Activated CD4-positive, alpha-beta memory T cell treated with anti-CD3 and anti-CD28 coated beads for 36 hours (primary cell): Measurements from ENCODE around the gene GDAP1L1. TPM values are rescaled to one million over a fixed set of nuclear protein-coding genes. Genes with fewer than 3 reads are reported as not detected.
"Not testable (repeated sequence)": the region's sequence is repeated elsewhere in the genome, so short reads cannot be mapped to it uniquely, and the experiment has no call there.

Source experiments
- CTCF ChIA-PET: fragments of 350-600 bp; sonication (Branson Sonifier 250); formaldehyde crosslinking; loops from one replicate; lab custom pipeline; 2021; ENCODE audit warnings: antibody characterized with exemption, inconsistent platforms; lab: Charles Lee
- POLR2A ChIA-PET: fragments of 350-600 bp; sonication (Branson Sonifier 250); formaldehyde crosslinking; loops from one replicate; lab custom pipeline; 2021; ENCODE audit warnings: antibody characterized with exemption; lab: Charles Lee
- DNase-seq: peaks from one replicate; pipeline ENCODE4 v3.0.0-alpha.2; 2020
- H3K27ac Mint-ChIP-seq: one replicate; pipeline ENCODE4 v1.8.0; 2021; ENCODE audit warnings: mixed read lengths
- H3K27me3 Mint-ChIP-seq: one replicate; pipeline ENCODE4 v1.8.0; 2021; ENCODE audit warnings: mixed read lengths
- H3K36me3 Mint-ChIP-seq: one replicate; pipeline ENCODE4 v1.8.0; 2021; ENCODE audit warnings: mixed read lengths
- H3K4me1 Mint-ChIP-seq: one replicate; pipeline ENCODE4 v1.8.0; 2021; ENCODE audit warnings: low read depth, mixed read lengths
- H3K4me3 Mint-ChIP-seq: one replicate; pipeline ENCODE4 v1.8.0; 2021; ENCODE audit warnings: mild to moderate bottlenecking, mixed read lengths
- H3K9me3 Mint-ChIP-seq: one replicate; pipeline ENCODE4 v1.8.0; 2021; ENCODE audit warnings: mixed read lengths
- intact Hi-C: fragments of 100-400 bp; cut with micrococcal nuclease; formaldehyde crosslinking; loops from one replicate; pipeline ENCODE4 v1.15.1; 2023
- total RNA-seq, 2 experiments: library from RNA; stranded (reverse); gene quantifications; one replicate each; pipeline ENCODE4 v1.2.3, GENCODE V29; 2021

Gene GDAP1L1
- total RNA-seq, 2 experiments from 2014 or later: not detected

DNA sequence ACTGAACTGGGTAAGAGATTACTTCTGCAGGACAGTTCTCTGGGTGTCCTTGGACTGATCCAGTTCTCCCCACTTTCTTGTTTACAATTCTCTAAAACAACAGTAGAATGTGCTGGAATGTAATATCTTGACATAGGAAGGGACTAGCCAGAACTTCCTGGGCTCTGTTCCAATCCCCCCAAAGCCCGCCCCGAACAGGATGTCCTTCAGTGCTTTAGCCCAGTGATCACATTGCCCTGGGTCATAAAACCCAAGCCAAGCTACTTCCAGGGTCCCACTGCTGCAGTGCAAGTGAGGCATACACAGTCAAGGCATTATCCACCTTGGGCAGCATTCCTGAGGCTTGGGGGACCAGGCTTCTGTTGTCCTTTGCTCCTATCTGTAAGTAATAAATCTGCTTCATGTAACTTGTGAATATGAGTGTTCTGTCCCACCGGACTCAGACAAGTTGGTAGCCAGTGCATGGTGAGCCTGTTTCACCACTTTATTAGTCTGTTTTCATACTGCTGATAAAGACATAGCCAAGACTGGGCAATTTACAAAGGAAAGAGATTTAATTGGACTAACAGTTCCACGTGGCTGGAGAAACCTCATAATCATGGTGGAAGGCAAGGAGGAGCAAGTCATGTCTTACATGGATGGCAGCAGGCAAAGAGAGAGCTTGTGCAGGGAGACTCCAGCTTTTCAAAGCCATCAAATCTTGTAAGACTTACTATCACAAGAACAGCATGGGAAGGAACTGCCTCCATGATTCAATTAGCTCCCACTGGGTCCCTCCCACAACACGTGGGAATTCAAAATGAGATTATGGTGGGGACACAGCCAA, 40.4 kb downstream of the GDAP1L1 start:
- Mint-ChIP-seq H3K36me3 (peaks cover 2% of the 10 kb centered on the region), H3K9me3 (no peaks in the 10 kb centered on the region), H3K27me3 (no peaks in the 10 kb centered on the region), H3K4me3 (no peak overlapping the region), H3K27ac (no peak overlapping the region), H3K4me1 (no peaks in the 10 kb centered on the region)
- ChIA-PET CTCF (interaction anchor here (1.1 to 1.4 kb wide), 2 partner anchors 69 to 72 kb away, joined by 3 to 6 read pairs; no protein-coding TSS in a partner anchor), POLR2A (no interaction called here)
- DNase-seq: no peak
- intact Hi-C loops: no loop called here

- no peak overlapping the region for H3K4me3 Mint-ChIP-seq
- H3K27ac Mint-ChIP-seq: no peak overlapping the region
- no peaks in the 10 kb centered on the region for H3K9me3 Mint-ChIP-seq
- no peaks in the 10 kb centered on the region for H3K27me3 Mint-ChIP-seq
- ChIA-PET POLR2A (no interaction called here), CTCF (no interaction called here)
- peaks cover 2% of the 10 kb centered on the region for H3K36me3 Mint-ChIP-seq
- no peaks in the 10 kb centered on the region for H3K4me1 Mint-ChIP-seq
- DNase-seq: no peak
- intact Hi-C loops: no loop called here
Observed at GRCh38 chr20:44288252-44288651, 41.1 kb downstream of the GDAP1L1 start.

- intact Hi-C loops: no loop called here
- no peaks in the 10 kb centered on the region for H3K4me1 Mint-ChIP-seq
- H3K27ac Mint-ChIP-seq: no peak overlapping the region
- H3K36me3 Mint-ChIP-seq: peaks cover 2% of the 10 kb centered on the region
- no peak for DNase-seq
- no peaks in the 10 kb centered on the region for H3K27me3 Mint-ChIP-seq
- POLR2A ChIA-PET: no interaction called here
- no peak overlapping the region for H3K4me3 Mint-ChIP-seq
- CTCF ChIA-PET: no interaction called here
- no peaks in the 10 kb centered on the region for H3K9me3 Mint-ChIP-seq
Observed at GRCh38 chr20:44291754-44292153, 44.6 kb downstream of the GDAP1L1 start.

GRCh38 chr20:44296011-44296410, 48.9 kb downstream of the GDAP1L1 start:
- H3K4me1 Mint-ChIP-seq: peaks cover 3% of the 10 kb centered on the region
- H3K27ac Mint-ChIP-seq: no peak overlapping the region
- CTCF ChIA-PET: interaction anchor here (1.4 kb wide), 1 partner anchor 79 kb away, joined by 3 read pairs; no protein-coding TSS in a partner anchor
- H3K27me3 Mint-ChIP-seq: no peaks in the 10 kb centered on the region
- H3K9me3 Mint-ChIP-seq: no peaks in the 10 kb centered on the region
- POLR2A ChIA-PET: interaction anchor here (1.0 kb wide), 1 partner anchor 15 kb away, joined by 3 read pairs; the partner anchor contains the start of gene FITM2
- no peak overlapping the region for H3K4me3 Mint-ChIP-seq
- H3K36me3 Mint-ChIP-seq: no peaks in the 10 kb centered on the region
- intact Hi-C loops: no loop called here
- no peak for DNase-seq

DNA sequence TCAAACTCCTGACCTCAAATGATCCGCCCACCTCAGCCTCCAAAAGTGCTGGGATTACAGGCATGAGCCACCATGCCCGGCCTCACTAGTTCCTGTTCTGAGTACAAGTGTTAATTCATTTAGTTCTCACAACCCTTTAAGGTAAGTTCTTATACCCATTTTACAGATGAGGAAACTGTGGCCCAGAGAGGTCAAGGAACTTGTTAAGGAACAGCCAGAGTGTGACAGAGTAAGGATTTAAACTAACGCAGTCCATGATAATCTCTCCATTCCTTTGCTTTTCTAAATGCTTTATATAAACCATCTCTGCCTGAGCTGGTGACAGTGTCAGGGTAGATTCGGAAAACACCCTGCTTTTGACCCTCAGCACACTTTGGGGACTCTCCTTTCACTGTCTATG, 50.6 kb downstream of the GDAP1L1 start:
- Mint-ChIP-seq H3K9me3 (no peaks in the 10 kb centered on the region), H3K27ac (no peak overlapping the region), H3K36me3 (no peaks in the 10 kb centered on the region), H3K4me3 (no peak overlapping the region), H3K4me1 (peaks cover 3% of the 10 kb centered on the region), H3K27me3 (no peaks in the 10 kb centered on the region)
- no peak for DNase-seq
- ChIA-PET CTCF (interaction anchor here (1.3 kb wide), 1 partner anchor 13 kb away, joined by 4 read pairs; the partner anchor contains the start of gene FITM2), POLR2A (no interaction called here)
- intact Hi-C loops: no loop called here

- H3K27ac Mint-ChIP-seq, intact Hi-C loops, POLR2A ChIA-PET, H3K4me3 Mint-ChIP-seq, H3K4me1 Mint-ChIP-seq, H3K27me3 Mint-ChIP-seq, H3K36me3 Mint-ChIP-seq, DNase-seq, H3K9me3 Mint-ChIP-seq: not testable (repeated sequence)
- CTCF ChIA-PET: interaction anchor here (2.1 to 2.2 kb wide), 2 partner anchors 12 to 81 kb away, joined by 9 to 13 read pairs; partner anchors contain the start of gene FITM2
Observed at GRCh38 chr20:44299011-44299535, 52.0 kb downstream of the GDAP1L1 start.

- H3K4me1 Mint-ChIP-seq: peaks cover 3% of the 10 kb centered on the region
- no peaks in the 10 kb centered on the region for H3K27me3 Mint-ChIP-seq
- intact Hi-C loops: no loop called here
- H3K9me3 Mint-ChIP-seq: no peaks in the 10 kb centered on the region
- CTCF ChIA-PET: interaction anchor here (2.1 to 2.2 kb wide), 2 partner anchors 10 to 84 kb away, joined by 9 to 13 read pairs; partner anchors contain the start of gene FITM2
- H3K36me3 Mint-ChIP-seq: peaks cover 1% of the 10 kb centered on the region
- POLR2A ChIA-PET: no interaction called here
- no peak overlapping the region for H3K27ac Mint-ChIP-seq
- H3K4me3 Mint-ChIP-seq: no peak overlapping the region
- no peak for DNase-seq
Observed at GRCh38 chr20:44301285-44301684, 54.2 kb downstream of the GDAP1L1 start.

DNA sequence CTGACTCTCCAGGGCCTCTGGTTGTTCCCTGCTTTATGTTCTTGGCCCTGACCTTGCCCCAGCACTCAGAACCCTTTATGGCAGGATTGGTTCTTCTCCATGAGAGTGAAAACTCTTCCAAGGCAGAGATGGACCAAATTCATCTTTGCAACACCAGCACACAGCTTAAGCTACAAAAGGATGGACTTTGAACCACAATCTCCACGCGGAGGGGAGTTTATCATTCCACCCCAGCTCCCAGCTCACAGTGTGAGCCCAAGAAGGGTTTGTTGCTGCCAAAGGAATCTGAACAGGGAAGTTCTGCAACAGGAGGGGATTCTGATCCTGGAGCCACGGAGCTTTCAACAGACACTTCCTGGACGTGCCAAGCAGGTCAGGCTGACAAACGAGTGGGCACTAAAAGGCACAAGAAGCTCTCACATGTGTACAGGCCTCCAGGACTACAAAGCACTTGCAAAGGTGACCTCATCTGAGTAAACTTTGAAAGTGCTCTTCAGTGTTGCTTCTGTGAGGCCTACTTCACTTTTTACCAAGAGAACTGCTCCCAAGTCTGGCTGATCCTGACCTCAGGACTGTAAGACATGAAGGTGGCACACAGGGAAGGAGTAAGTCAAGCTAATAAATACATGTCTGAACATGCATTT, 55.0 kb downstream of the GDAP1L1 start:
- POLR2A ChIA-PET: no interaction called here
- H3K27me3 Mint-ChIP-seq: no peaks in the 10 kb centered on the region

DNA sequence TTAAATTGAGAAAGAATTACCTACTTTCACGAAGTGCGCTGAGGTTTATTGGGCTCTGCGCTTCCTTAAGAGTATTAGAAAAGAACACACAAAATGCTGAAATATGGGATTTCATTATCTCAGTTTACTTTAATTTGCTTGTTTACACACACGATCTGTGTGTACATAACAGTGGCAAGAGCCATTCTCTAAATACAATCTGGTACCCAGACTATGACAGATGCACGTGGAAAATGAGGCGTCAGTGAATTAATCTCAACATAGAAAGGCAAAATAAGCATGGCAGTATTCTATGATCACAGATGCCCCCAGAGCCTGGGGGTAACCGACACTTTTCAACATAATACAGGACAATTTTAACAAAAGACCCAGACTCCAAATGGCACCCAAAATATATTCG, 55.6 kb downstream of the GDAP1L1 start:
- intact Hi-C loops: no loop called here
- POLR2A ChIA-PET: no interaction called here
- Mint-ChIP-seq H3K4me1 (peaks cover 3% of the 10 kb centered on the region), H3K27ac (no peak overlapping the region), H3K36me3 (peaks cover 1% of the 10 kb centered on the region), H3K4me3 (no peak overlapping the region), H3K27me3 (no peaks in the 10 kb centered on the region), H3K9me3 (no peaks in the 10 kb centered on the region)
- no peak for DNase-seq
- CTCF ChIA-PET: interaction anchor here (1.0 kb wide), 1 partner anchor 8 kb away, joined by 5 read pairs; the partner anchor contains the start of gene FITM2

More for the DNA sequence above, 55.0 kb downstream of the GDAP1L1 start:
- Mint-ChIP-seq H3K4me3 (no peak overlapping the region), H3K36me3 (peaks cover 1% of the 10 kb centered on the region), H3K4me1 (peaks cover 3% of the 10 kb centered on the region), H3K9me3 (no peaks in the 10 kb centered on the region), H3K27ac (no peak overlapping the region)
- intact Hi-C loops: no loop called here
- DNase-seq: no peak
- CTCF ChIA-PET: interaction anchor here (1.0 kb wide), 1 partner anchor 9 kb away, joined by 5 read pairs; the partner anchor contains the start of gene FITM2

DNA sequence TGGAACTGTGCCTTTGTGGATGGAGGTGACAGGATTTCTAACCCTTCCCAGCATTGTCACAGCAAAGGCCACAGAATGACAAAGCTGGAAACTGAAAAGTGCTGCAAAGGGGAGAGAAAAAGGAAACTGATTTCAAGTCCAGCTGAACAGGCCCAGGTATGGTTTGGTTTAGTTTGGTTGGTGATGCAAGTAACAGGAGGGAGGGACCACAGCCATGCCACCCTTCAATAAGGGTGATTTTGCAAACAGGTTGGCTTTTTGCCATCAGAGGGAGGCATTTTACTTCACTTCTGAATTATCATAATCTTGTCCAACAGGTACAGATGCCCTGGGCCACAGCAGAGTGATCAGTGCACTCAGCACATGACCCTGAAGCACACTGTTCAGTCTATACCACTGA, 57.3 kb downstream of the GDAP1L1 start:
- ChIA-PET POLR2A (no interaction called here), CTCF (no interaction called here)
- peaks cover 1% of the 10 kb centered on the region for H3K36me3 Mint-ChIP-seq
- H3K9me3 Mint-ChIP-seq: no peaks in the 10 kb centered on the region
- H3K4me3 Mint-ChIP-seq: no peak overlapping the region
- DNase-seq: no peak
- peaks cover 2% of the 10 kb centered on the region for H3K4me1 Mint-ChIP-seq
- H3K27ac Mint-ChIP-seq: no peak overlapping the region
- intact Hi-C loops: no loop called here
- H3K27me3 Mint-ChIP-seq: no peaks in the 10 kb centered on the region

DNA sequence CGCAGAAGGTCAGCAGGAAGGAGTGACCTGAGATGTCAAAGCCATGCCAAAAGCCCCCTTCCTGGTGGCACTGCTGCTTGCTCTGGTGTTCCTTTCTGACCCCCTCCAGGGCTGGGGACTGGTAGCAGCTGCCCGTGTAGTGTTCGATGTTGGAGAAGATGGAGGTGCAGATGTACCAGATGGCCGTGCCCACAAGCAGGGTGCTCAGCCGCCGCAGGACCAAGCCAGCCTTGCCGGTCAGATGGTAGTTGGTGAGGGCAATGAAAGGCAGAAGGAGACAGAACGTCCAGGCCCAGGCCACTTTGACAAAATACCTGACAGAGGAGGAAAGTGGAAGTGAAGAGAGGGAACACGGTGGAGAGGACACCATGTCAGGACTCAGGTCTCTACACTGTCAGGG, 59.8 kb downstream of the GDAP1L1 start:
- intact Hi-C loops: no loop called here
- Mint-ChIP-seq H3K4me1 (peaks cover 18% of the 10 kb centered on the region), H3K9me3 (no peaks in the 10 kb centered on the region), H3K4me3 (no peak overlapping the region), H3K36me3 (peaks cover 1% of the 10 kb centered on the region), H3K27me3 (no peaks in the 10 kb centered on the region), H3K27ac (no peak overlapping the region)
- no peak for DNase-seq
- ChIA-PET CTCF (interaction anchor here (10.4 kb wide), 1 partner anchor 91 kb away, joined by 453 read pairs; no protein-coding TSS in a partner anchor), POLR2A (no interaction called here)
